Fibroblast of skin of left biceps (primary cell): ENCODE measurements around the gene SV2C.
"Not testable (repeated sequence)": the region's sequence is repeated elsewhere in the genome, so short reads cannot be mapped to it uniquely, and the experiment has no call there.

Experiments used
- DNase-seq, 2 experiments: peaks; one replicate each; pipeline ENCODE4 v3.0.0-alpha.2; 2013; ENCODE audit warnings: low read depth in 2 of 2

The SV2C gene

DNA sequence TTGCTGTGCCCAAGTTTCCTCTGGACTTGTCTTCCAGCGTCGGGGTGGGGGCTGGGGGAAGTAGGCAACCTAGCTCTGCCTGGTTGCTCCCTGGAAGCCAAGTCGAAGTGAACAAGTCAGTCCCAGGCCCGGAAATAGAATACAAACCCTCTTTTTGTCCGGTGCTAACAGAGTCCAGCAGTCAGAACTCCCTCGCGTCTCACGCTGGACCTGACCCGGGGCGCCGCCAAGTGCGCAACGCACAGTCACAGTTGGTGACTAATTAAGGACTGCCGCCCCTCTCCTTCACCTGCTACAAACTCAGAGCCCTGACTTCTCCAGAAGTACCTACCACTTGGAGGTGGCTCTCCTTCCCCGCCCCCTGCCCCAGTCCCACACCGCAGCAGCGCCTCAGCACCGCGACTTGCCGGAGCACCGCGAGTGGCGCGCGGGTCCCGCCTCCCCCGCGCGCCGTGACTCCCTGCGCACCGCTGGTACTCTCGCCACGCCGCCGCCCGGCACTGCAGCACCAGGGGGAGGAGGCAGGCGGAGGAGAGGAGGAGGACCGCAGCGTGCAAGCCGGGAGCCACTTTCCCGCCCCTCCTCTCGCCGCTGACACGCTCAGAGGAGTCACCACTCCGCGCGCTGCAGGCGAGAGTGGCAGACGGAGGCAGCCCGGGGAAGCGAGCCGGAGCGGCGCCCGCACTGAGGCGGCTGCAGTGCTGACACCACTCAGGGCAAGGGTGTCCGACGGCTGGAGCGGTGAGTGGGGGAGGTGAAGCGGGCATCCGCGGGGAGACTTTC lies at the start of gene SV2C:
Gene SV2C (plus strand): TSS at position 612 of the 783 bp plus-strand sequence. CDS start 48,368 bp downstream, outside the sequence.
- no peak for DNase-seq

GRCh38 chr5:76037736-76038151 lies 45.4 kb upstream of the SV2C start:
- not testable (repeated sequence) for DNase-seq

GRCh38 chr5:76038212-76038611 lies 45.0 kb upstream of the SV2C start:
- no peak for DNase-seq

- DNase-seq: no peak
Measured at GRCh38 chr5:76040806-76041205, 42.4 kb upstream of the SV2C start.

GRCh38 chr5:76041863-76042262 lies 41.3 kb upstream of the SV2C start:
- DNase-seq: no peak

GRCh38 chr5:76046741-76047140 lies 36.4 kb upstream of the SV2C start:
- no peak for DNase-seq

DNA sequence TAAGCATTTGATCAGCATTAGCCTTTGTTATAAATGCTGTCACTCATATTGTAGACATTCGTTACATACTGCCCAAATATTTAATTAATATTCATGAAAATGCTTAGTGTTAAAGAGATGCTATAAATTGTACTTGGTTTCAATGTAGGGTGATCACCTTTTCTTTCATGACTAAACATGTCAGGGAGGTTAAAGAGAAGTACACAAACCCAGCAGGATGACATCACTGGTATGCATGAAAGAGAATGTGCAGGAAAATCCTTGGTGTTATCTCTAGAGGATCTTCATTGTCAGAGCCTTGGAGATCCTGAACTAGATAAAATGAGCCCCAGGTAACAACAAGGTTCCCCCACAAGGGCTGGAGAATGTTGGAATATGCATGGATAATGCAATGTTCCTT lies 33.0 kb upstream of the SV2C start:
- no peak for DNase-seq

DNA sequence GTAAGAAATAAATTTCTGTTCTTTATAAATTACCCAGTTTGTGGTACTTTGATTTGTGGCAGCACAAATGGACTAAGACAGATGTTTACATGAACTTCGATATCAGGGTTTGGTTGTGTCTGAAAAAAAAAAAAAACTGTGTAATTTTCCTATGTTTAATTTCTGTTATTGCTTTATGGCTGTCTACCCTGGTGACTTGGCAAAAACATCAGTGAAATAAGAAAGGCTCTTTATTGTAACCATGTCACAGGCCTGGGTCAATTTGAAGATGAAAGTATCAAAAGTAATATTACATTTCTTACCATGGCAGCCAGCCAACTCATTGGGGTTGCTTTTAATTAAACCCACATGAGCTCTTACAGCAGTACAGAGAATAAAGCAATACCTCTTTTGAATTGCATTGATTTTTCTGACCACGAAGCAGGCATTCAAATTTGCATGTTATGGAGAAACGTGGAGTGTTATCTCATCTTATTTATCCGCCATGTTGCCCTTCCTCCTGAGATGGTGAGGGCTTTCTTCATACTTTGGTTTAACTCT lies 20.6 kb upstream of the SV2C start:
- DNase-seq: no peak

- DNase-seq: no peak
Measured at GRCh38 chr5:76065258-76065657, 17.9 kb upstream of the SV2C start.

- DNase-seq: no peak
Measured at GRCh38 chr5:76069061-76069735, 14.0 kb upstream of the SV2C start.

GRCh38 chr5:76074487-76075065 lies 8.6 kb upstream of the SV2C start:
- DNase-seq: no peak

GRCh38 chr5:76081811-76082771 lies 1.1 kb upstream of the SV2C start:
- no peak for DNase-seq

DNA sequence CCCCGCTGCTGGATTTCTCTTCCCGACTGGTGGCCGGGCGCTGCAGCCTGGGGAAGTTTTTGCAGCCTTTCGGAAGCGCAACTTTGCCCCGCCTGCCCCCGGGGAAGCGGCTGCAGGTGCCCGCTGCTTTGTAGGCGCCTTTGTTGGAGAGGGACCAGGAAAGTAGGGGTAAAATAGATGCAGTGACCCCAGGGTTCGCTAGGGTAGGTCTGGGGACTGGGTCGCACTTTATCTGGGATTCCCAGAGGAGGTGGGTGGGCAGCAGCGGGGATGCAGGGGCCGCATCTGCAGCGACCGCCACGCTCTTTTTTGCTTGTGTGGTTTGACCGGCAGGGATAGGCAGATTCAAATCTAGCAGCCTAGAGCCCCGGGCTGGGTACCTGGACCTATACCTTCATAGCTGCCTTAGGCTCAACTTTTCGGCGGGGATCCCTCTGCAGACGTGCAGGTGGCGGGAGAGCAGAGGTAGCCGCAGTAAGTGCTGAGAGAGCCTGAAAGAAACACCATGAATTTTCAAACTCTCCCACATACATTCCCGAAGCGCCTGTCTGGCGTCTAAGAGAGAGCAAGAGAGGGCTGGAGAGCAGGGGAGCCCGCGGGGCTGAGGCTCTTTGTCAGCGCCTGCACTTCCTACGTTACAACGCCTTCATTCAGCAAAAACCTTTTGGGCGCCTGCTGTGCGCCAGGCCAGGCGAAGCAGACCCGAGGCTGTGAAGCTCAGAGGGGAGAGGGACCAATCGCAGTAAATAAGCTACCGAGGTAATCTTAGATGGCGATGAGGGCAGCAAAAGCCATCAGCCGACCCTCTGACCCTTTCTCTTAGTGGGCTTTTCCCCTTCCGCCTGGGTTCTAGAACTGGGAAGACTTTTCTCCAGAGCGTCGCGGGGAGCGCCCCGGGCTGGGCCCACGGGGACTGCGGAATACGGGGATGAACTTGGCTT lies 642 bp downstream of the SV2C start:
- DNase-seq: no peak

DNA sequence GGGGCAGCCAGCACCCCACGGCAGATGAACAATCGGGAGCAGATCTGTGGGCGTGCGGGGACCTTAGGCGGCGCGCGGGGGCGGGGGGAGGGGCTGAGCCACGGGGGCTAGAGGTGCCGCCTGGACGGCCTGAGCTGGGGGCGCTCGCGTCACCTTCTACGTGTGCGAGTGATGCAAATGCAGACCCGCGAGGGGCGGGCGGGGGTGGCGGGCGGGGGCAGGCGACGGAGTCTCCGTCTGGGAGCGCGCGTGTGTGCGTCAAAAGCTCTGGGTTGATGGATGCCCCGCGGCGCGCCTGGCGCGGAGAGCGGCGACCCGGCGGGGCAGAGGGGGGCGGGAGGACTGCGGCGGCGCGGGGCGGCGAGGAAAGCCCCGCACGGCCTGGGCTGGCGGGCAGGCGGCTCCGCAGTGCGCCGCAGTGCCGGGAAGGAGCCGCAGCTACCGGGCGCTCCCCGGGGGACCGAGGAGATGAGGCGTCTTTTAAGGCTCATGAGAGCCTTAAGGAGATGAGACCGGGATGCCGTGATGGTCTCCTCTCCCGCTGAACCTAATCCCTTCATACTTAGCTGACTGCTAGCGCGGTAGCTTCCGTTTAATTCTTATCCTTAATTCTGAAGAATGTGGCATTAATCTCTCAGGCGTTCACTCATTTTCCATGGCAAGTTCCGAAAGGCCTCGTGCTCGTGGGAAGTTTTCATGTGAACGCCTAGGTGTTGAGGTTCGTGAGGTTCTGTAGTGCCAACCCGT lies 1.5 kb downstream of the SV2C start:
- DNase-seq: no peak

- DNase-seq: no peak
Measured at GRCh38 chr5:76085243-76085579, 2.0 kb downstream of the SV2C start.

GRCh38 chr5:76086095-76086494 lies 2.9 kb downstream of the SV2C start:
- no peak for DNase-seq

DNA sequence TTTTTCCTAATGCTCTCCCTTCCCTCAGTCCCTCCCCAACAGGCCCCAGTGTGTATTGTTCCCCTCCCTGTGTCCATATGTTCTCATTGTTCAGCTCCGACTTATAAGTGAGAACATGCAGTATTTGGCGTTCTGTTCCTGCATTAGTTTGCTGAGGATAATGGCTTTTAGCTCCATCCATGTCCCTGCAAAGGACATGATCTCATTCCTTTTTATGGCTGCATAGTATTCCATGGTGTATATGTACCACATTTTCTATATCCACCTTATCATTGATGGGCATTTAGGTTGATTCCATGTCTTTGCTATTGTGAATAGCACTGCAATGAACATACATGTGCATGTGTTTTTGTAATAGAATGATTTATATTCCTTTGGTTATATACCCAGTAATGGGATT lies 6.0 kb downstream of the SV2C start:
- not testable (repeated sequence) for DNase-seq

DNA sequence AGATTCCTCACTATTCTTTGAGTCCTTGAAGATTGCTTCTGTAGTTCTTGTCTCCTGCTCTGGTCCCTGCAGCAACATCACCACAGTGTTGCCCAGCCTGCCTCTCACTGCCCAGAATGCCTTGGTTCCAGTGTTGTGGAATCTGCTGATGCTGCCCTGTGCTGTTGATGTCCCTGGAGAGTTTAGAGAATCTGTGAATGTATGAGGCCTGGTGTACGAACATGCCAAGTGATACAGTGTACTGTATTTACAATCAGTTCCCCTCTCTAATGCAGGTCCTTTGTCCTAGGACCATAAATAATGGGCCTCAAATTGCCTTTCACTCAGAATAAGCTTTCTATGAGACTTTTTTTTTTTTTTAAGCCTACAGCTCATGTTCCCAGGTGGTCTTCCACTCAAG lies 8.2 kb downstream of the SV2C start:
- no peak for DNase-seq

- DNase-seq: no peak
Measured at GRCh38 chr5:76099286-76099702, 16.1 kb downstream of the SV2C start.

DNA sequence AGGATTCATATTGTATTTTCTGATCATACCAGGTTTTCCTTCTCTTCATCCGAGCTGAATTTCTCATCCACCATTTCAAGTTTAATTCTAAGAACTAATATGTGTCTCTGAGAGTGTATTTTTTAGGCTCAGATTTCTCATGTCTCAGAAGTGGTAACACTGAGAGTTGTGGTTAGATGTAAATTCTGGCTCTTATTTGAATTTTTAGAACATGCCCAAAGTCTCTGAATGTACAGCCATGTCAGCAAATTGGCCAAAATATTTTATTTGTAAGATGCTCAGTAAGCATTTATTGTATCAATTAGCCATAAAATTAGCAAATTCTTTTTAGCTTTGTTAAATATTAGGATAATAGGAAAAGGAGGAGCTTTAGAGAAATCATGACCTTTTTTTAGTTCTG lies 16.6 kb downstream of the SV2C start:
- no peak for DNase-seq
